Chondrocyte (in vitro differentiated cells): Measurements from ENCODE around the gene ADCY1. TPM values are rescaled to one million over a fixed set of nuclear protein-coding genes. Genes with fewer than 3 reads are reported as not detected.

Experiments used
- DNase-seq: peaks from one replicate; pipeline ENCODE4 v3.0.0; 2021; ENCODE audit warnings: mixed read lengths, low spot score
- H3K27ac Mint-ChIP-seq: one replicate; pipeline ENCODE4 v1.8.0; 2021; ENCODE audit warnings: mild to moderate bottlenecking, moderate library complexity, mixed read lengths; ENCODE audit not compliant: unreplicated experiment
- H3K27me3 Mint-ChIP-seq: 2 replicates; pipeline ENCODE4 v1.8.0; 2021; ENCODE audit warnings: low read depth, mixed read lengths
- H3K36me3 Mint-ChIP-seq: 2 replicates; pipeline ENCODE4 v1.8.0; 2021; ENCODE audit warnings: low read depth, mixed read lengths
- H3K4me1 Mint-ChIP-seq: 2 replicates; pipeline ENCODE4 v1.8.0; 2021; ENCODE audit warnings: low read depth, mild to moderate bottlenecking, mixed read lengths
- H3K4me3 Mint-ChIP-seq: one replicate; pipeline ENCODE4 v1.8.0; 2021; ENCODE audit warnings: mild to moderate bottlenecking, moderate library complexity, mixed read lengths; ENCODE audit not compliant: unreplicated experiment
- H3K9me3 Mint-ChIP-seq: 2 replicates; pipeline ENCODE4 v1.8.0; 2021; ENCODE audit warnings: low read depth, mixed read lengths
- CTCF ChIP-seq: fragments of 200-600 bp; sonication (generic); IDR thresholded peaks from 2 replicates; pipeline ENCODE4 v1.5.0; 2021; ENCODE audit warnings: antibody characterized with exemption, mild to moderate bottlenecking, moderate library complexity
- total RNA-seq: library from RNA; stranded (reverse); gene quantifications from 3 replicates; pipeline ENCODE4 v1.2.1, GENCODE V29; 2021

Gene ADCY1
- total RNA-seq, 1 donor from 2014 or later, result 0.50 TPM

- Mint-ChIP-seq H3K27ac (no peak overlapping the region), H3K4me1 (no peaks in the 10 kb centered on the region), H3K36me3 (no peaks in the 10 kb centered on the region), H3K27me3 (peaks cover 2% of the 10 kb centered on the region), H3K9me3 (no peaks in the 10 kb centered on the region), H3K4me3 (no peak overlapping the region)
- no peak for TF ChIP-seq CTCF
- no peak for DNase-seq
These were observed 136.3 kb downstream of the ADCY1 start for GRCh38 chr7:45710271-45711160.

GRCh38 chr7:45711161-45711490 lies 137.0 kb downstream of the ADCY1 start:
- no peaks in the 10 kb centered on the region for H3K4me1 Mint-ChIP-seq
- H3K27ac Mint-ChIP-seq, result no peak overlapping the region
- peaks cover 2% of the 10 kb centered on the region for H3K27me3 Mint-ChIP-seq
- no peak for TF ChIP-seq CTCF
- DNase-seq, result no peak
- no peaks in the 10 kb centered on the region for H3K9me3 Mint-ChIP-seq
- no peaks in the 10 kb centered on the region for H3K36me3 Mint-ChIP-seq
- no peak overlapping the region for H3K4me3 Mint-ChIP-seq

GRCh38 chr7:45712057-45712689 lies 138.0 kb downstream of the ADCY1 start:
- H3K9me3 Mint-ChIP-seq, result no peaks in the 10 kb centered on the region
- no peaks in the 10 kb centered on the region for H3K36me3 Mint-ChIP-seq
- no peak for DNase-seq
- no peak for TF ChIP-seq CTCF
- no peaks in the 10 kb centered on the region for H3K4me1 Mint-ChIP-seq
- peaks cover 2% of the 10 kb centered on the region for H3K27me3 Mint-ChIP-seq
- no peak overlapping the region for H3K27ac Mint-ChIP-seq
- no peak overlapping the region for H3K4me3 Mint-ChIP-seq

- H3K9me3 Mint-ChIP-seq, result no peaks in the 10 kb centered on the region
- H3K27ac Mint-ChIP-seq, result no peak overlapping the region
- DNase-seq, result no peak
- H3K27me3 Mint-ChIP-seq, result no peaks in the 10 kb centered on the region
- no peaks in the 10 kb centered on the region for H3K36me3 Mint-ChIP-seq
- no peak overlapping the region for H3K4me3 Mint-ChIP-seq
- H3K4me1 Mint-ChIP-seq, result no peaks in the 10 kb centered on the region
- no peak for TF ChIP-seq CTCF
These were observed 138.9 kb downstream of the ADCY1 start for GRCh38 chr7:45712872-45713668.
